Measurements from ENCODE around the gene NUP54.

- TF ChIP-seq EZH2phosphoT487 (conservative IDR thresholded peaks at IDR 0.05; ENCODE audit: low read length) (no peak), CTCF (IDR thresholded peaks at IDR 0.05; ENCODE audit: insufficient read depth, low read length, poor library complexity, severe bottlenecking) (no peak)
These were observed 8.4 kb upstream of the NUP54 start for GRCh38 chr4:76156635-76157034.

All from SU-DHL-6 (cell line).